ENCODE measurements around the gene C2CD3.

Gene C2CD3

GRCh38 chr11:74007691-74008372, 163.0 kb downstream of the C2CD3 start:
- in situ Hi-C loops (cut with MboI; ENCODE audit: low sequenced_read_pairs, unreplicated experiment), result no loop called here
- no peak for DNase-seq (ENCODE audit: low spot score)
- TF ChIP-seq CTCF (IDR thresholded peaks at IDR 0.05; ENCODE audit: borderline replicate concordance, control extremely low read depth, extremely low read depth, insufficient read depth, missing control alignments), result no peak

- in situ Hi-C loops (cut with MboI; ENCODE audit: low sequenced_read_pairs, unreplicated experiment), result no loop called here
- no peak for TF ChIP-seq CTCF (IDR thresholded peaks at IDR 0.05; ENCODE audit: borderline replicate concordance, control extremely low read depth, extremely low read depth, insufficient read depth, missing control alignments)
- no peak for DNase-seq (ENCODE audit: low spot score)
These were observed 164.0 kb downstream of the C2CD3 start for GRCh38 chr11:74006743-74007304.

GRCh38 chr11:74005721-74006517, 164.9 kb downstream of the C2CD3 start:
- in situ Hi-C loops (cut with MboI; ENCODE audit: low sequenced_read_pairs, unreplicated experiment), result no loop called here
- no peak for DNase-seq (ENCODE audit: low spot score)
- no peak for TF ChIP-seq CTCF (IDR thresholded peaks at IDR 0.05; ENCODE audit: borderline replicate concordance, control extremely low read depth, extremely low read depth, insufficient read depth, missing control alignments)

DNA sequence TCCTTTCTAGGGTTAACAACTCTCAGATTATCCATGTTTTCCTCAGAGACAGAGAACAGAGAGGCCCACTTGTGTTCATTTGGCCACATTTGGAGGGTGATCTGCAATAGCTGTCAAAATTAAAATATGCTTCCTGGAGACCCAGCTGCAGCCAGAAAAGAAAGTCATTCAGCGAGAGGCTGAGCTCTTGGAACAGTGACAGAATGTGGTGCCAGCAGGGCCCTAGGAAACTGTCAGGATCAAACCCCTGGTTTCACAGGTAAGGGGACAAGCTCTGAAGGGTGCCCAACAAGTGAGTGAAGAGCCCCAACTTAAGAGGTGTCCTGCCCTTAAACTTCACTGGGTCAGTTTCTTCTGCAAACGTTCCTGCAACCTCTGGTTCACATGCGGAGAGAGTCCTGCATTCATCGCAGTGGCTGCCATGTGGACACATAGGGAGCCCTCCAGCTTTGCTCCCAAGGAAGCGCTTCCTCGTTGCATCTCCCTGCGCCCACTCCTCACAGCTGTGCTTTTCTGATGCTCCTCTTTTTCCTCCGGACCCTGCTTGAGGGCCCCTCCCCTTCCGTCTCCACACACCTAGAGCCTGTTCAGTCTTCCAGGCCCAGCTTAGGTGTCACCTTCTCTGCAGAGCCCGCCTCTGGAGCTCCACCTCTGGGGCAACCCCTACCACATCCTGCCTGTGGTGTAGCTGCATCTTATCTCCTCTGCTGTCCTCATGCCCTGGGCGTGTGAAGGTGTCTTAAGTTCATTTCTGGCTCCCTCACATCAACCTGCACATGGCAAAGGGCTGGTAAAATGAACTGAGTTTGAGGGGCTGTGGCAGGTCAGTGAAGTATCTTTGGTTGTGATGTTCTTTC, 165.8 kb downstream of the C2CD3 start:
- in situ Hi-C loops (cut with MboI; ENCODE audit: low sequenced_read_pairs, unreplicated experiment), result no loop called here
- TF ChIP-seq CTCF (IDR thresholded peaks at IDR 0.05; ENCODE audit: borderline replicate concordance, control extremely low read depth, extremely low read depth, insufficient read depth, missing control alignments), result no peak
- no peak for DNase-seq (ENCODE audit: low spot score)

GRCh38 chr11:74004046-74004695, 166.6 kb downstream of the C2CD3 start:
- TF ChIP-seq CTCF (IDR thresholded peaks at IDR 0.05; ENCODE audit: borderline replicate concordance, control extremely low read depth, extremely low read depth, insufficient read depth, missing control alignments), result no peak
- in situ Hi-C loops (cut with MboI; ENCODE audit: low sequenced_read_pairs, unreplicated experiment), result no loop called here
- no peak for DNase-seq (ENCODE audit: low spot score)

GRCh38 chr11:74002832-74003231, 168.0 kb downstream of the C2CD3 start:
- no peak for TF ChIP-seq CTCF (IDR thresholded peaks at IDR 0.05; ENCODE audit: borderline replicate concordance, control extremely low read depth, extremely low read depth, insufficient read depth, missing control alignments)
- DNase-seq (ENCODE audit: low spot score), result no peak
- in situ Hi-C loops (cut with MboI; ENCODE audit: low sequenced_read_pairs, unreplicated experiment), result no loop called here
